ENCODE results near the gene LIN7C.
"Not testable (repeated sequence)": the region's sequence is repeated elsewhere in the genome, so short reads cannot be mapped to it uniquely, and the experiment has no call there.

Gene LIN7C

GRCh38 chr11:27520226-27520625 is 13.7 kb upstream of the LIN7C start:
- Histone ChIP-seq H3K27me3 (no peaks in the 10 kb centered on the region), H3K4me3 (ENCODE audit: low read depth in 1 of 2, low read length in 1 of 2) (no peak overlapping the region), H3K4me1 (ENCODE audit: control insufficient read depth in 1 of 2, insufficient read depth in 1 of 2, low read depth in 1 of 2, low read length in 1 of 2) (no peaks in the 10 kb centered on the region), H3K36me3 (no peaks in the 10 kb centered on the region), H3K9me3 (no peaks in the 10 kb centered on the region), H3K27ac (no peak overlapping the region)
- TF ChIP-seq, protein P1, sequence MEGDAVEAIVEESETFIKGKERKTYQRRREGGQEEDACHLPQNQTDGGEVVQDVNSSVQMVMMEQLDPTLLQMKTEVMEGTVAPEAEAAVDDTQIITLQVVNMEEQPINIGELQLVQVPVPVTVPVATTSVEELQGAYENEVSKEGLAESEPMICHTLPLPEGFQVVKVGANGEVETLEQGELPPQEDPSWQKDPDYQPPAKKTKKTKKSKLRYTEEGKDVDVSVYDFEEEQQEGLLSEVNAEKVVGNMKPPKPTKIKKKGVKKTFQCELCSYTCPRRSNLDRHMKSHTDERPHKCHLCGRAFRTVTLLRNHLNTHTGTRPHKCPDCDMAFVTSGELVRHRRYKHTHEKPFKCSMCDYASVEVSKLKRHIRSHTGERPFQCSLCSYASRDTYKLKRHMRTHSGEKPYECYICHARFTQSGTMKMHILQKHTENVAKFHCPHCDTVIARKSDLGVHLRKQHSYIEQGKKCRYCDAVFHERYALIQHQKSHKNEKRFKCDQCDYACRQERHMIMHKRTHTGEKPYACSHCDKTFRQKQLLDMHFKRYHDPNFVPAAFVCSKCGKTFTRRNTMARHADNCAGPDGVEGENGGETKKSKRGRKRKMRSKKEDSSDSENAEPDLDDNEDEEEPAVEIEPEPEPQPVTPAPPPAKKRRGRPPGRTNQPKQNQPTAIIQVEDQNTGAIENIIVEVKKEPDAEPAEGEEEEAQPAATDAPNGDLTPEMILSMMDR (IDR thresholded peaks at IDR 0.05): no peak

DNA sequence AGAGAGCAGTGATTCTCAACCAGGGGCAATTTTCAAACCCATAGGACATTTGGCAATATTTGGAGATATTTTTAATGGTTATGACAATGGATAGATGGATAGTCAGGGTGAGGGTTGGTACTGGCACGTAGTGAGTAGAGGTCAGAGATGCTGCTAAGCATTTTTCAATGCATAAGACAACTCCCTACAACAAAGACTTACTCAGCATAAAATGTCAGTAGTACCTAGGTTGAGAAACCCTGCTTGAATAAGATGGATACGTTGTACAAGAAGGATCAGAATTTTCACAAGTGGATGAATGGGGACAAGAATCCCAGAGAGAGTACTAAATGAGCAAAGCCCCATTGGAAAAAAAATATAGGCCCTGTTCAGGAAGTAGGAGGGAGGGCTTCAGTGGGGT is 11.9 kb upstream of the LIN7C start:
- Histone ChIP-seq H3K27ac (no peak overlapping the region), H3K4me3 (ENCODE audit: low read depth in 1 of 2, low read length in 1 of 2) (no peak overlapping the region), H3K9me3 (no peaks in the 10 kb centered on the region), H3K4me1 (ENCODE audit: control insufficient read depth in 1 of 2, insufficient read depth in 1 of 2, low read depth in 1 of 2, low read length in 1 of 2) (no peaks in the 10 kb centered on the region), H3K27me3 (no peaks in the 10 kb centered on the region), H3K36me3 (no peaks in the 10 kb centered on the region)
- TF ChIP-seq, protein P1 (IDR thresholded peaks at IDR 0.05): no peak

GRCh38 chr11:27517490-27517889 is 10.9 kb upstream of the LIN7C start:
- not testable (repeated sequence) for H3K27ac ChIP-seq, H3K9me3 ChIP-seq

DNA sequence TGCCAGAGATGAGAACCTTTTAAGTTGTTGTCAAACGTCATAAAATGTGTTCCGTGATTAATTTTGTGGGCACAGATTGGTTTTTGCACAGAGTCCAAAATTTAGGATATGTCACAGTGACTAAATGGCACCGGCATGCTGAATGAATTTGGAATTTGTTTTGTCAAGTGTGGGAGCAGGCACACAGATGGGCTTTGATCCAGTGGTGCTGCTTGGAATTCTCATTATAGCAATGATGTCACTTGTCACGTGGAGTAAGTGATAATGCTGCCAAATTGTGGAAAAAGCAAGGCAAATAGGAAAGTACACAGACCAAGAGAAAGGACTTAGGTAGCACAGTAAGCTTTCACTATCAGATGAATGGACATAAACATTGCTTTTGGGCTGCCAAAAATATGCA is 8.0 kb upstream of the LIN7C start:
- no peak overlapping the region for H3K27ac ChIP-seq
- no peaks in the 10 kb centered on the region for H3K9me3 ChIP-seq
- H3K4me1 ChIP-seq (ENCODE audit: control insufficient read depth in 1 of 2, insufficient read depth in 1 of 2, low read depth in 1 of 2, low read length in 1 of 2): peaks cover 3 to 4% of the 10 kb centered on the region in 2 experiments
- H3K4me3 ChIP-seq (ENCODE audit: low read depth in 1 of 2, low read length in 1 of 2): no peak overlapping the region
- H3K36me3 ChIP-seq: no peaks in the 10 kb centered on the region
- TF ChIP-seq, protein P1 (IDR thresholded peaks at IDR 0.05): no peak
- no peaks in the 10 kb centered on the region for H3K27me3 ChIP-seq

More at GRCh38 chr11:27517490-27517889, 10.9 kb upstream of the LIN7C start:
- H3K4me3 ChIP-seq (ENCODE audit: low read depth in 1 of 2, low read length in 1 of 2); H3K4me1 ChIP-seq (ENCODE audit: control insufficient read depth in 1 of 2, insufficient read depth in 1 of 2, low read depth in 1 of 2, low read length in 1 of 2); H3K36me3 ChIP-seq; H3K27me3 ChIP-seq: not testable (repeated sequence)

DNA sequence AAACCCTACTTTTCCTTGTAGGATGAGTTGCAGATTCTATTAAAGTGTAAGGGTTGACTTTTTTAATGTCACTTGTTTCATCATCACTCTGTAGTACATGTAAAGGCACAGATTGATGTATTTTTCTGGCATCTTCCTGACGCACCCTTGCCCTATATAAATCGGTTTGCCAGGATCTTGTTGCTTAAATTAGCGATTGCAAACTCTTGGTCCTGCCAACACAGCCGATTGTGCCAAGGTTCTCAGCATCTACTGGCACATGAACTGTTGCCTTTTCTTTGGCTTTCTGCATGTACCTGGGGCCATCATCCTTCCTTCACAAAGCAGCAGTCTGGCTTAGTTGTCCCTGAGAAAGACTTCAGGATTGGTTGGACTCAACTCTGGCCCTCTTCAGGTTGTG is 7.5 kb upstream of the LIN7C start:
- TF ChIP-seq, protein P1 (IDR thresholded peaks at IDR 0.05): no peak
- Histone ChIP-seq H3K4me1 (ENCODE audit: control insufficient read depth in 1 of 2, insufficient read depth in 1 of 2, low read depth in 1 of 2, low read length in 1 of 2) (peaks cover 3 to 4% of the 10 kb centered on the region in 2 experiments), H3K36me3 (no peaks in the 10 kb centered on the region), H3K27ac (no peak overlapping the region), H3K27me3 (no peaks in the 10 kb centered on the region), H3K9me3 (no peaks in the 10 kb centered on the region), H3K4me3 (ENCODE audit: low read depth in 1 of 2, low read length in 1 of 2) (no peak overlapping the region)

GRCh38 chr11:27513389-27513788 is 6.8 kb upstream of the LIN7C start:
- TF ChIP-seq, protein P1 (IDR thresholded peaks at IDR 0.05): no peak
- Histone ChIP-seq H3K27ac (no peak overlapping the region), H3K4me3 (ENCODE audit: low read depth in 1 of 2, low read length in 1 of 2) (no peak overlapping the region), H3K27me3 (no peaks in the 10 kb centered on the region), H3K36me3 (no peaks in the 10 kb centered on the region), H3K9me3 (no peaks in the 10 kb centered on the region), H3K4me1 (ENCODE audit: control insufficient read depth in 1 of 2, insufficient read depth in 1 of 2, low read depth in 1 of 2, low read length in 1 of 2) (peaks cover 3 to 4% of the 10 kb centered on the region in 2 experiments)

All from neutrophil (primary cell).